HL-60 (cell line): Measurements from ENCODE around the gene CENPC.

Source experiments
- GABPA ChIP-seq: IDR thresholded peaks from 2 replicates; pipeline ENCODE4 v1.6.1; 2012; ENCODE audit warnings: low read depth
- POLR2AphosphoS5 ChIP-seq: IDR thresholded peaks from 2 replicates; pipeline ENCODE4 v1.6.1; 2012; ENCODE audit warnings: low read depth
- SPI1 ChIP-seq: IDR thresholded peaks from 2 replicates; pipeline ENCODE4 v1.6.1; 2012; ENCODE audit warnings: low read depth, mild to moderate bottlenecking, borderline replicate concordance
- TF ChIP-seq, protein P1 (sequence below): IDR thresholded peaks from one replicate; pipeline ENCODE4 v1.5.1; 2011; ENCODE audit warnings: low read length, control low read depth, inconsistent platforms; ENCODE audit not compliant: insufficient read depth
- TF ChIP-seq, protein P2 (sequence below): IDR thresholded peaks from 2 replicates; pipeline ENCODE4 v1.6.1; 2012; ENCODE audit warnings: low read depth; ENCODE audit not compliant: insufficient replicate concordance

GRCh38 chr4:67535280-67535840 lies 9.9 kb downstream of the CENPC start:
- TF ChIP-seq, protein P1, sequence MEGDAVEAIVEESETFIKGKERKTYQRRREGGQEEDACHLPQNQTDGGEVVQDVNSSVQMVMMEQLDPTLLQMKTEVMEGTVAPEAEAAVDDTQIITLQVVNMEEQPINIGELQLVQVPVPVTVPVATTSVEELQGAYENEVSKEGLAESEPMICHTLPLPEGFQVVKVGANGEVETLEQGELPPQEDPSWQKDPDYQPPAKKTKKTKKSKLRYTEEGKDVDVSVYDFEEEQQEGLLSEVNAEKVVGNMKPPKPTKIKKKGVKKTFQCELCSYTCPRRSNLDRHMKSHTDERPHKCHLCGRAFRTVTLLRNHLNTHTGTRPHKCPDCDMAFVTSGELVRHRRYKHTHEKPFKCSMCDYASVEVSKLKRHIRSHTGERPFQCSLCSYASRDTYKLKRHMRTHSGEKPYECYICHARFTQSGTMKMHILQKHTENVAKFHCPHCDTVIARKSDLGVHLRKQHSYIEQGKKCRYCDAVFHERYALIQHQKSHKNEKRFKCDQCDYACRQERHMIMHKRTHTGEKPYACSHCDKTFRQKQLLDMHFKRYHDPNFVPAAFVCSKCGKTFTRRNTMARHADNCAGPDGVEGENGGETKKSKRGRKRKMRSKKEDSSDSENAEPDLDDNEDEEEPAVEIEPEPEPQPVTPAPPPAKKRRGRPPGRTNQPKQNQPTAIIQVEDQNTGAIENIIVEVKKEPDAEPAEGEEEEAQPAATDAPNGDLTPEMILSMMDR: no peak
- TF ChIP-seq GABPA (no peak), POLR2AphosphoS5 (no peak), SPI1 (no peak)
- TF ChIP-seq, protein P2, sequence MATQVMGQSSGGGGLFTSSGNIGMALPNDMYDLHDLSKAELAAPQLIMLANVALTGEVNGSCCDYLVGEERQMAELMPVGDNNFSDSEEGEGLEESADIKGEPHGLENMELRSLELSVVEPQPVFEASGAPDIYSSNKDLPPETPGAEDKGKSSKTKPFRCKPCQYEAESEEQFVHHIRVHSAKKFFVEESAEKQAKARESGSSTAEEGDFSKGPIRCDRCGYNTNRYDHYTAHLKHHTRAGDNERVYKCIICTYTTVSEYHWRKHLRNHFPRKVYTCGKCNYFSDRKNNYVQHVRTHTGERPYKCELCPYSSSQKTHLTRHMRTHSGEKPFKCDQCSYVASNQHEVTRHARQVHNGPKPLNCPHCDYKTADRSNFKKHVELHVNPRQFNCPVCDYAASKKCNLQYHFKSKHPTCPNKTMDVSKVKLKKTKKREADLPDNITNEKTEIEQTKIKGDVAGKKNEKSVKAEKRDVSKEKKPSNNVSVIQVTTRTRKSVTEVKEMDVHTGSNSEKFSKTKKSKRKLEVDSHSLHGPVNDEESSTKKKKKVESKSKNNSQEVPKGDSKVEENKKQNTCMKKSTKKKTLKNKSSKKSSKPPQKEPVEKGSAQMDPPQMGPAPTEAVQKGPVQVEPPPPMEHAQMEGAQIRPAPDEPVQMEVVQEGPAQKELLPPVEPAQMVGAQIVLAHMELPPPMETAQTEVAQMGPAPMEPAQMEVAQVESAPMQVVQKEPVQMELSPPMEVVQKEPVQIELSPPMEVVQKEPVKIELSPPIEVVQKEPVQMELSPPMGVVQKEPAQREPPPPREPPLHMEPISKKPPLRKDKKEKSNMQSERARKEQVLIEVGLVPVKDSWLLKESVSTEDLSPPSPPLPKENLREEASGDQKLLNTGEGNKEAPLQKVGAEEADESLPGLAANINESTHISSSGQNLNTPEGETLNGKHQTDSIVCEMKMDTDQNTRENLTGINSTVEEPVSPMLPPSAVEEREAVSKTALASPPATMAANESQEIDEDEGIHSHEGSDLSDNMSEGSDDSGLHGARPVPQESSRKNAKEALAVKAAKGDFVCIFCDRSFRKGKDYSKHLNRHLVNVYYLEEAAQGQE: no peak
